ENCODE data around the gene PHF2.

PHF2 gene

DNA sequence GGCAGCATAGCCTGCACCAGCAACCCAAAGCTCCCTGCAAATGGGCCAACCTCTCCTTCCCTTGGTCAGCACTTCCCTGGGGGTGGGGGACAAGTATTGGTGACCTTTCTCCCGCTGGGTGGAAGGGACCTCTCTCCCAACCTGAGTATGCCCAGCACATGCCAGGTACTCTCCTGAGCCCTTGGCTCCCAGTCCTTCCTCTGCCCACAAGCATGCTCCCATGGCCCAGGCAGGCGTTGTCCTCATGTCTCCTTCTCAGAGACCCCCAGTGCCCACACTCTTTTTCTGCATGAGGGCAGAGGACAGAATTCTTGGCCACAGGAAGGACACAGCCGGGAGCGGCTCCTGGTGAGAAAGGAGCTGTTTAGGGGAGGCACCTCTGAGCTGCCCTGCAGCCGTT lies 60.3 kb downstream of the PHF2 start:
- no peak overlapping the region for H3K9ac ChIP-seq (ENCODE audit: low read length)
- no peaks in the 10 kb centered on the region for H3K4me1 ChIP-seq (ENCODE audit: low read length)
- no peaks in the 10 kb centered on the region for H3K9me3 ChIP-seq (ENCODE audit: insufficient read depth, low read length)
- H3K79me2 ChIP-seq (ENCODE audit: low read length) = no peaks in the 10 kb centered on the region
- peaks cover 19% of the 10 kb centered on the region for H3K36me3 ChIP-seq (replicated peaks; ENCODE audit: low read depth, low read length)
- H3K27ac ChIP-seq (ENCODE audit: low read length) = no peak overlapping the region
- no peak overlapping the region for H3K4me3 ChIP-seq (ENCODE audit: low read length)
- no peaks in the 10 kb centered on the region for H4K20me1 ChIP-seq (ENCODE audit: insufficient read depth, low read length)
- no peak overlapping the region for H2AFZ ChIP-seq (ENCODE audit: low read depth, low read length)
- TF ChIP-seq EZH2phosphoT487 (IDR thresholded peaks at IDR 0.05; ENCODE audit: low read depth) = no peak
- TF ChIP-seq, protein P1, sequence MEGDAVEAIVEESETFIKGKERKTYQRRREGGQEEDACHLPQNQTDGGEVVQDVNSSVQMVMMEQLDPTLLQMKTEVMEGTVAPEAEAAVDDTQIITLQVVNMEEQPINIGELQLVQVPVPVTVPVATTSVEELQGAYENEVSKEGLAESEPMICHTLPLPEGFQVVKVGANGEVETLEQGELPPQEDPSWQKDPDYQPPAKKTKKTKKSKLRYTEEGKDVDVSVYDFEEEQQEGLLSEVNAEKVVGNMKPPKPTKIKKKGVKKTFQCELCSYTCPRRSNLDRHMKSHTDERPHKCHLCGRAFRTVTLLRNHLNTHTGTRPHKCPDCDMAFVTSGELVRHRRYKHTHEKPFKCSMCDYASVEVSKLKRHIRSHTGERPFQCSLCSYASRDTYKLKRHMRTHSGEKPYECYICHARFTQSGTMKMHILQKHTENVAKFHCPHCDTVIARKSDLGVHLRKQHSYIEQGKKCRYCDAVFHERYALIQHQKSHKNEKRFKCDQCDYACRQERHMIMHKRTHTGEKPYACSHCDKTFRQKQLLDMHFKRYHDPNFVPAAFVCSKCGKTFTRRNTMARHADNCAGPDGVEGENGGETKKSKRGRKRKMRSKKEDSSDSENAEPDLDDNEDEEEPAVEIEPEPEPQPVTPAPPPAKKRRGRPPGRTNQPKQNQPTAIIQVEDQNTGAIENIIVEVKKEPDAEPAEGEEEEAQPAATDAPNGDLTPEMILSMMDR (IDR thresholded peaks at IDR 0.05; ENCODE audit: low read depth, low read length) = no peak
- H3K4me2 ChIP-seq (ENCODE audit: low read length) = no peak overlapping the region
- H3K27me3 ChIP-seq (ENCODE audit: low read depth, low read length) = no peaks in the 10 kb centered on the region

DNA sequence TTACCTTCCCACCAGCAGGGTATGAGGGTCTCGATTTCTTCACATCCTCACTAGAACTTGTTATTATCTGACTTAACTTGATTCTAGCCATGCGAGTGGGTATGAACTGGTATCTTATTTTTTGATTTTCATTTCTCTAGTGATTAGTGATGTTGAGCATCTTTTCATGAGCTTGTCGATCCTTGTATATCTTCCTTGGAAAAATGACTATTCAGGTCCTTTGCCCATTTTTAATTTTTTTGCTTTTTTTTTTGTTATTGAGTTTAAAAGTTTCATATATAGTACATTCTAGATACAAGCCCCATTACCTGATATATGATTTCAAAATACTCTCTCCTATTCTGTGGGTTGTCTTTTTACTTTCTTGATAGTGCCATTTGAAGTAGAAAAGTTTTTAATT lies 61.5 kb downstream of the PHF2 start:
- H3K36me3 ChIP-seq (replicated peaks; ENCODE audit: low read depth, low read length) = peaks cover 19% of the 10 kb centered on the region

DNA sequence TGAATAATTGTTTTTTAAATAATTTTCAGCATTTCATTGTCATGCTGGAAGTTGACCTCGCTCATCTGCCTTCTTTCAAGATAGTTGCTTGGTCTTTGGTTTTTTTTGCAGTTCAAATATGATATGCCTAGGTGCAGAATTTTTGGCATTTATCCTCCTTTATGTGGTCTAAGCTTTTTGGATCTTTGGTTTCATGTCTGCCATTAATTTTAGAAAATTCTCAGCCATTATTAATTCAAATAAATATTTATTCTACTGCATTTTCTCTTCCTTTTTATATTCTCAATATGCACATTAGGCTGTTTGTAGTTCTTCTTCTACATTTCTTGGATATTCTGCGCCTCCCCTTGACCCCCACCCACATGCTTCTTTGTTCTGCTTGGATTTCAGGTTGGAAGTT lies 63.6 kb downstream of the PHF2 start:
- Histone ChIP-seq H3K4me1 (ENCODE audit: low read length) (no peaks in the 10 kb centered on the region), H3K9me3 (ENCODE audit: insufficient read depth, low read length) (no peaks in the 10 kb centered on the region), H4K20me1 (ENCODE audit: insufficient read depth, low read length) (no peaks in the 10 kb centered on the region), H3K4me2 (ENCODE audit: low read length) (no peak overlapping the region), H3K9ac (ENCODE audit: low read length) (no peak overlapping the region), H3K27me3 (ENCODE audit: low read depth, low read length) (no peaks in the 10 kb centered on the region), H3K4me3 (ENCODE audit: low read length) (no peak overlapping the region), H3K27ac (ENCODE audit: low read length) (no peak overlapping the region), H3K79me2 (ENCODE audit: low read length) (no peaks in the 10 kb centered on the region), H3K36me3 (replicated peaks; ENCODE audit: low read depth, low read length) (peaks cover 19% of the 10 kb centered on the region), H2AFZ (ENCODE audit: low read depth, low read length) (no peak overlapping the region)
- TF ChIP-seq EZH2phosphoT487 (IDR thresholded peaks at IDR 0.05; ENCODE audit: low read depth) = no peak
- TF ChIP-seq, protein P1 (IDR thresholded peaks at IDR 0.05; ENCODE audit: low read depth, low read length) = no peak

More for the DNA sequence above, 61.5 kb downstream of the PHF2 start:
- H2AFZ ChIP-seq (ENCODE audit: low read depth, low read length) = no peak overlapping the region
- H3K27ac ChIP-seq (ENCODE audit: low read length) = no peak overlapping the region
- no peak overlapping the region for H3K4me3 ChIP-seq (ENCODE audit: low read length)
- H3K4me1 ChIP-seq (ENCODE audit: low read length) = no peaks in the 10 kb centered on the region
- H3K27me3 ChIP-seq (ENCODE audit: low read depth, low read length) = no peaks in the 10 kb centered on the region
- no peaks in the 10 kb centered on the region for H3K79me2 ChIP-seq (ENCODE audit: low read length)
- no peaks in the 10 kb centered on the region for H4K20me1 ChIP-seq (ENCODE audit: insufficient read depth, low read length)
- TF ChIP-seq EZH2phosphoT487 (IDR thresholded peaks at IDR 0.05; ENCODE audit: low read depth) = no peak
- TF ChIP-seq, protein P1 (IDR thresholded peaks at IDR 0.05; ENCODE audit: low read depth, low read length) = no peak
- no peaks in the 10 kb centered on the region for H3K9me3 ChIP-seq (ENCODE audit: insufficient read depth, low read length)
- no peak overlapping the region for H3K4me2 ChIP-seq (ENCODE audit: low read length)
- no peak overlapping the region for H3K9ac ChIP-seq (ENCODE audit: low read length)

DNA sequence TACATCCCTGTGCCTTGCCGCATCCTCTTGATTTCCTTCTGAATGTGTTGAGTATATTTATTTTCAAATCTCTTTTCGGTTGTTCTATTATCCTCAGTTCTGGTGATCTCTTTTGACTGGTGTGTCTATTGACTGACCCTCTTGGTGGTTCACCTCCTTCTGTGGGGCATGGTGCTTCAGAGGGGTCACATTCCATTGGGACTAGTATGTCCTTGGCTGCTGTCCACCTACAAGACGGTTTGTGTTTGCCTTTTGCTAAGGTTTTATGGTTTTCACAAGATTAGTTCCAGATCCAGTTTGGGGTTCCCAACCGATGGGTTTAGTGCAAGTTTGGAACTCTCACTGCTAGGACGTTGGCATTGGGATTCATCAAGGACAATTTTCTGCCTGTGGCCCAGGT lies 66.6 kb downstream of the PHF2 start:
- H3K4me3 ChIP-seq (ENCODE audit: low read length) = no peak overlapping the region
- H3K36me3 ChIP-seq (replicated peaks; ENCODE audit: low read depth, low read length) = peaks cover 6% of the 10 kb centered on the region
- H3K9me3 ChIP-seq (ENCODE audit: insufficient read depth, low read length) = no peaks in the 10 kb centered on the region
- TF ChIP-seq, protein P1 (IDR thresholded peaks at IDR 0.05; ENCODE audit: low read depth, low read length) = no peak
- TF ChIP-seq EZH2phosphoT487 (IDR thresholded peaks at IDR 0.05; ENCODE audit: low read depth) = no peak
- no peaks in the 10 kb centered on the region for H4K20me1 ChIP-seq (ENCODE audit: insufficient read depth, low read length)
- H3K4me2 ChIP-seq (ENCODE audit: low read length) = no peak overlapping the region
- no peaks in the 10 kb centered on the region for H3K4me1 ChIP-seq (ENCODE audit: low read length)
- no peak overlapping the region for H3K27ac ChIP-seq (ENCODE audit: low read length)
- no peak overlapping the region for H3K9ac ChIP-seq (ENCODE audit: low read length)
- H3K27me3 ChIP-seq (ENCODE audit: low read depth, low read length) = no peaks in the 10 kb centered on the region
- H3K79me2 ChIP-seq (ENCODE audit: low read length) = no peaks in the 10 kb centered on the region
- H2AFZ ChIP-seq (ENCODE audit: low read depth, low read length) = no peak overlapping the region

Measured in OCI-LY3 (cell line).